Measurements from ENCODE around the gene CACNA2D3. TPM values are rescaled to one million over a fixed set of nuclear protein-coding genes. Genes with fewer than 3 reads are reported as not detected.

CACNA2D3 gene
- total RNA-seq, 1 donor from 2014 or later: 3.6 TPM

DNA sequence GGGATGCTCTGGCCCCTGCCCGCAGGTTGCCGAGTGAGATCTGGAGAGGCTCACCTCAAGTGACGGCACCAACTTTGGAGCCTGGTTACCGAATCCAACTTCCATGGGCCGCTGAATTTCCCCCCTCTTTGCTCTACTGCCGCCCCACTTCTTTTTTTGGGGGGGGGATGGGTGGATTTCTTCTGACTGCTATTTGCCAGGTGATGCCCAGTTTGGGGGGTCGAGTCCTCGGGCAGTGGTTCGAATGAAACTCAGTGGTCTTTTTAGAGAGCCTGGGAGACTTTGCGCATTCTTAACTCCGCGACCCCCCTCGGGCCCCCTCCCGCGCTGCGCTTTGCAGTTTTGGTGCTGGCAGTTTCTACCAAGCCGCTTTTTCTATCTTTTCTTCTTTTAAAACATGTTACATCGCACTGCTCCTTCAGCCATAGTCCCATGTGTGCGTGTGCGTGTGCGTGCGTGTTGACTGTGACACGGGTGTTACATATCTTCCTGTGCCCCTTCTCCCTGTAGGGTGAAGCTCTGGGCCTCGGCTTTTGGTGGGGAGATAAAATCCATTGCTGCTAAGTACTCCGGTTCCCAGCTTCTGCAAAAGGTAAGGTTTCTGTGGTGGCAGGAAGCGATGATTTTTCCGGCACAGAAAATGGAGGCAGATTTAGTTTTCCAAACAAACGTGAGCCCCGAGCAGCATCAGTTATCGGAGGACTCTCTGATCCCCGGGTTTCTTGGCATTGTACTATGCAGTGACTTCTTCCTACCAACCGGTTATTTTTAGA lies 837 bp downstream of the CACNA2D3 start:
- peak overlapping the region; percentile 51 for H3K4me3 ChIP-seq
- TF ChIP-seq, protein P1, sequence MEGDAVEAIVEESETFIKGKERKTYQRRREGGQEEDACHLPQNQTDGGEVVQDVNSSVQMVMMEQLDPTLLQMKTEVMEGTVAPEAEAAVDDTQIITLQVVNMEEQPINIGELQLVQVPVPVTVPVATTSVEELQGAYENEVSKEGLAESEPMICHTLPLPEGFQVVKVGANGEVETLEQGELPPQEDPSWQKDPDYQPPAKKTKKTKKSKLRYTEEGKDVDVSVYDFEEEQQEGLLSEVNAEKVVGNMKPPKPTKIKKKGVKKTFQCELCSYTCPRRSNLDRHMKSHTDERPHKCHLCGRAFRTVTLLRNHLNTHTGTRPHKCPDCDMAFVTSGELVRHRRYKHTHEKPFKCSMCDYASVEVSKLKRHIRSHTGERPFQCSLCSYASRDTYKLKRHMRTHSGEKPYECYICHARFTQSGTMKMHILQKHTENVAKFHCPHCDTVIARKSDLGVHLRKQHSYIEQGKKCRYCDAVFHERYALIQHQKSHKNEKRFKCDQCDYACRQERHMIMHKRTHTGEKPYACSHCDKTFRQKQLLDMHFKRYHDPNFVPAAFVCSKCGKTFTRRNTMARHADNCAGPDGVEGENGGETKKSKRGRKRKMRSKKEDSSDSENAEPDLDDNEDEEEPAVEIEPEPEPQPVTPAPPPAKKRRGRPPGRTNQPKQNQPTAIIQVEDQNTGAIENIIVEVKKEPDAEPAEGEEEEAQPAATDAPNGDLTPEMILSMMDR (IDR thresholded peaks at IDR 0.05): no peak
- intact Hi-C loops (cut with DNase I): no loop called here
- no peaks in the 10 kb centered on the region for H3K9me3 ChIP-seq
- ATAC-seq (peak in 1 of 2 donors; percentile 8), DNase-seq (no peak)
- H3K27ac ChIP-seq: no peak overlapping the region
- peaks cover 12% of the 10 kb centered on the region for H3K4me1 ChIP-seq
- H3K27me3 ChIP-seq (ENCODE audit: low read depth): peaks cover 35% of the 10 kb centered on the region
- no peaks in the 10 kb centered on the region for H3K36me3 ChIP-seq

DNA sequence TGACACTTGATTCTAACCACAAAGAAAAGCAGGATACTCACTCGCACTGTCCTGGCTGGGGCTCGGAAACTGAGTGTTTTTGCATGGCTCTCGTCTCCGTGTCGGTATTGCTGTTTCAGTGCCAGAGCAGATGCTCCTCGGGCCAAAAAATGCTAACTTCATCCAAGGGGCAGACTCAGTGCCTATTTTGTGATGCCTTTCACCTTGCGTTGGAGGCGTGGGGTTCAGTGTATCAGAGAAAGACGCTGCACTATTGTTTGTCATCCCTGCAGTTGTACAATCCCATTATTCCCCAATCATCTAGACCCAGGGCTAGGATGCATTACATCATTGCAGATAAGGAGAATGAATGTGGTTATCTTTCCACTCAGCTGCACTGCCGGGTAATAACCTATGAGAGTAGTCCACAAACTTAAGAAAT lies 1.4 kb downstream of the CACNA2D3 start:
- peak overlapping the region; percentile 51 for H3K4me3 ChIP-seq
- intact Hi-C loops (cut with DNase I): no loop called here
- no peaks in the 10 kb centered on the region for H3K9me3 ChIP-seq
- H3K36me3 ChIP-seq: no peaks in the 10 kb centered on the region
- DNase-seq (no peak), ATAC-seq (no peak)
- TF ChIP-seq, protein P1 (IDR thresholded peaks at IDR 0.05): no peak
- peaks cover 33% of the 10 kb centered on the region for H3K27me3 ChIP-seq (ENCODE audit: low read depth)
- peaks cover 12% of the 10 kb centered on the region for H3K4me1 ChIP-seq
- no peak overlapping the region for H3K27ac ChIP-seq

DNA sequence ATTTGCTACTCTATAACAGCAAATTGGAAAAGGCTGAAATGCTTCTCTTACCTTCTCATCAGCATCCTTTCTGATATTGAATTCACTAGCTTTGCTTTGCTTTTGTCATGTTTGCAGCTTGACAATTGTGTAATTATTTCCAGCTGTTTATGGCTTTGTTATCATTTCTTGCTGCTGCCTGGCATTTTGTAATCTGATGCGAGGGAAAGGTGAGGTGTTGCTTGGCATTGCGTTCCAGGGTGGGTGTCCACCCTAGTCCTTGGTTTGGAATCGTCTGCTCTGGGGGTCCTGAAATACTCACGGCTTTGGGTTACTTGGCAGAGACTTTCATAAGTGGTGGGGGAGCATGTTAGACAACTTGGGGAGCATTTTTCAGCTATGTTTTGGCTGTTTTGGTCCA lies 2.9 kb downstream of the CACNA2D3 start:
- ATAC-seq (no peak), DNase-seq (no peak)
- TF ChIP-seq, protein P1 (IDR thresholded peaks at IDR 0.05): no peak
- H3K4me1 ChIP-seq: peaks cover 11% of the 10 kb centered on the region
- H3K27ac ChIP-seq: no peak overlapping the region
- H3K4me3 ChIP-seq: no peak overlapping the region
- H3K9me3 ChIP-seq: no peaks in the 10 kb centered on the region
- H3K27me3 ChIP-seq (ENCODE audit: low read depth): peaks cover 24% of the 10 kb centered on the region
- H3K36me3 ChIP-seq: no peaks in the 10 kb centered on the region
- intact Hi-C loops (cut with DNase I): no loop called here

DNA sequence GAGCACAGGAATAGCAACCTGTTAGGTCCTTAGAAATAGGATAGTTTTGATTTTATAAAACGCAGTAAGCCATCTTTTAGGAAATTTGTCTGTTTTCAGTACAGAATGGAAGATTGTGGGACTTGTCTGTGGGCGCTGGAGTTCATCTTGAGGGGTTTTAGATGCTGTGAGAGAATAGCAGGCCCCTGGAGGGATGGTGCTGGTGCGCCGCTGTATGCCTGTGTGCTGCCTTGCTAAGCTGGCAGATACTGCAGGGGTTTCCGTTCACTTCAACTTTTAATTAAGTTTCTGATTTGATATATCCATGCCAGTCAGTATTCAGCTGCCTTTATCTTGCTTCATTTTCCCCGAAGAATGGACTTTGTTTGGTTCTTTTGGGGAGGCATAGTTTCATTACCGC lies 4.2 kb downstream of the CACNA2D3 start:
- Histone ChIP-seq H3K27me3 (ENCODE audit: low read depth) (peaks cover 11% of the 10 kb centered on the region), H3K9me3 (no peaks in the 10 kb centered on the region), H3K36me3 (no peaks in the 10 kb centered on the region), H3K4me3 (no peak overlapping the region), H3K27ac (no peak overlapping the region), H3K4me1 (no peaks in the 10 kb centered on the region)
- DNase-seq: no peak
- TF ChIP-seq, protein P1 (IDR thresholded peaks at IDR 0.05): no peak
- ATAC-seq: no peak
- intact Hi-C loops (cut with DNase I): no loop called here

DNA sequence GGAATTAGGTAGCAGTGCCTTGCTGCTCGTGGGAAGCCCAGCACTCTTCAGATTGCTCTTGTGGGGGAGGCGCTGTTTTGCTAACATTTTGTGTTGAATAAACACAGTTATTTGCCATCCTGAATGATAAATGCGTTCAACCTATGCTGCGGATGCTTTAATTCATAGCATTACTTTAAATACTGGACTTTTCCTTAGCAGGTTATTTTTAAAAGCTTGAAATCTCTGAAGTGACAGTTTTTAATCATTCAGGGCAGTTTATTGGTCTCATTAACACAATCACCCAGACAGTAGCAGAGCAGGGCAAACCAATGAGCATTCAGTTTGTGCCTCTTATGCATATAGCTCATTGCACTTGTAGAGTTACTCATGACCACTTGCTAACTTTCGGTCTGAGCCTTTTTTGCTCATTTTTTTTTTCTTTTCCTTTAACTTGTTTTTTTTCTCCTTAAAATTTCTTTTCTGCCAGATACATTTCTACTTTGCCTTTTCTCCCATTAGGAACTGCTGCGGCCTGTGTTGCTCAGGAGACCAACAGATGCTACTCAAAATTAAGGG lies 5.2 kb downstream of the CACNA2D3 start:
- peaks cover 6% of the 10 kb centered on the region for H3K27me3 ChIP-seq (ENCODE audit: low read depth)
- intact Hi-C loops (cut with DNase I): no loop called here
- H3K4me1 ChIP-seq: no peaks in the 10 kb centered on the region
- no peak overlapping the region for H3K27ac ChIP-seq
- TF ChIP-seq, protein P1 (IDR thresholded peaks at IDR 0.05): no peak
- no peaks in the 10 kb centered on the region for H3K36me3 ChIP-seq
- no peak overlapping the region for H3K4me3 ChIP-seq
- DNase-seq (no peak), ATAC-seq (no peak)
- no peaks in the 10 kb centered on the region for H3K9me3 ChIP-seq
